ENCODE data around the gene TPCN2.
"Not testable (repeated sequence)": the region's sequence is repeated elsewhere in the genome, so short reads cannot be mapped to it uniquely, and the experiment has no call there.

Gene TPCN2

DNA sequence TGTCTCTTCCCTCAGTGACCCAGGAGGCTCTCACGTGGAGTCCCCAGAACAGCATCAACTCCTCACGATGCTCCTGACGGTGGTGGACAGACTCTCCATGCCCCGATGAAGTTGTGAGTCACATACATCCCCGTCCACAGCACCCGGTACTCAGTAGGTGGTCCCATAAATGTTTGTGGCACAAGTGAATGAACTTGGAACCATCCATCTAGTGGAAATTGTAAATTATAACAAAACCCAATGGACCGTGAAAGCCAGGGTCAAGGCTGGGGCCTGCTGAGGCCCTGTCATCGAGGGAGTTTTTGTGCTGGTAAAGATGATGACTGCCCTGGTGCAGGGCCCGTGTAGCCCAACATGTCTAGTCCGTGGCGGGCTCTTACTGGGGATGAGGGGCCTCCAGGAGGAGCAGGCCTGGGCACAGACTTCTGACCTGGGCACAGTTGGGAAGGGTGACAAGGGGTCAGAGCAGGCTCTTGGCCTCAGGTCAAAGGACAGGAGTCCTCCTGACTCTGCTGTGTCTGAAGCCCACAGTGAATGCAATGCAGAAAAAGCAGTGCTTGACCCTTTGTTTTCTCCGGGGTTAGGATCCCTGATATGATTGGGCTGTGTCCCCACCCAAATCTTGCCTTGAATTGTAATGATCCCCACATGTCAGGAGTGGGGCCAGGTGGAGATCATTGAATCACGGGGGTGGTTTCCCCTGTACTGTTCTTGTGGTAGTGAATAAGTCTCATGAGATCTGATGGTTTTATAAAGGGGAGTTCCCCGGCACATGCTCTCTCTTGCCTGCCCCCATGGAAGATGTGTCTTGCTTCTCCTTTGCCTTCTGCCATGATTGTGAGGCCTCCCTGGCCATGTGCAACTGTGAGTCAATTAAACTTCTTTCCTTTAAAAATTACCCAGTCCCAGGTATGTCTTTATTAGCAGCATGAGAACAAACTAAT lies 87.0 kb downstream of the TPCN2 start:
- no peaks in the 10 kb centered on the region for H3K9me3 Mint-ChIP-seq
- no peak overlapping the region for H3K27ac Mint-ChIP-seq
- H3K36me3 Mint-ChIP-seq: no peaks in the 10 kb centered on the region
- peaks cover 20% of the 10 kb centered on the region for H3K4me1 Mint-ChIP-seq
- H3K4me3 Mint-ChIP-seq: no peak overlapping the region
- H3K27me3 Mint-ChIP-seq: no peaks in the 10 kb centered on the region

DNA sequence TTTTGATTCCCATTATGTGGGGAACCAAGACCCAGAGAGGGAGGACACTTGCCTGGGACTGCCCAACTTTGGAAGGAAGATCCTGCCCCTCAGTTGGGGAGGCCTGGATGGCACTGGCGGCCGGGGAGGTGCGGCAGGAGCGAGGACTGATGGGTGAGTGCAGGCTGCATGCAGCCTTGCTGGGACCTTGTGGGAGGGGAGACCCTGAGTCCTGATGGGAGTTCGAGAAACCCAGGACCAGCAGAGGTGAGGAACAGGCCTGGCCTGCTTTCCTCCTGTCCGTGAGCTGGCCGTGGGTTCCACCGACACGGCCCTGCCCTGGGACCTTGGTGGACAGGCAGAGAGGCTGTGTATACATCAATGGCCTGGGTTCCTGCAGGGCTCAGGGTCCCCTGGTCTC lies 87.7 kb downstream of the TPCN2 start:
- no peak overlapping the region for H3K27ac Mint-ChIP-seq
- no peak overlapping the region for H3K4me3 Mint-ChIP-seq
- peaks cover 14% of the 10 kb centered on the region for H3K4me1 Mint-ChIP-seq
- H3K36me3 Mint-ChIP-seq: no peaks in the 10 kb centered on the region
- H3K9me3 Mint-ChIP-seq: no peaks in the 10 kb centered on the region
- H3K27me3 Mint-ChIP-seq: no peaks in the 10 kb centered on the region

DNA sequence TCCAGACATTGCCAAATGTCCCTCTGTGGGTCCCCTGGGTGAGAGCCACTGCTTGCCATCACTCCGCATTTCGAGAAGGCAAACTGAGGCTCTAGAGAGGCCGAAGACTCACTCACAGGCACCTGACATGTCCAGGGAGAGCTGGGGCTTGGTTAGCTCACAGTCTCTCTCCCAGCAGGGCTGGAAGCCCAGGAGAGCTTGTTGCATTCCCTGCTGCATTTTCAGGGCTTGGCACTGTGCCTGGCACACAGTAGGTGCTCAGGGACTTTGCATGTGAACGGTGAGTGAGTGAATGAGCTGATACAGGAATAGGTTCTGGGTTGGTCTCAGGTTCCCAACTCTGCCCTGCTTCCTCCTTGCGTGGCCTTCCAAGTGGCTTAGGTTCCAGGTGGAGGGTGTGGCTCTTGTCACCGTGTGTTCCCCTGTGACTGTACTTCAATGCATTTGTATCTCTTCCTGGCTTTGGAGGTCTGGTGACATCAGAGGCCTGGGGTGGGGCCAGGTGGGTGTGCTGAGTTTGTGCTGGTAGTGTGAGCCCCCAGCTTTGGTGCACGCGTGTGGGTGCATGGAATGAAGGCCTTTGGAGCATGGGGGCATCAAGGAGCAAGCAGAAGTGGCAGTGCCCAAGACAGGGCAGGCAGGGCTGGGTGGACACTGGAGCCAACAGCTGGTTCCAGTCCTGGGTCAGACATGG lies 88.6 kb downstream of the TPCN2 start:
- no peaks in the 10 kb centered on the region for H3K9me3 Mint-ChIP-seq
- H3K27me3 Mint-ChIP-seq: no peaks in the 10 kb centered on the region
- H3K4me1 Mint-ChIP-seq: peaks cover 14% of the 10 kb centered on the region
- no peak overlapping the region for H3K4me3 Mint-ChIP-seq
- no peak overlapping the region for H3K27ac Mint-ChIP-seq
- no peaks in the 10 kb centered on the region for H3K36me3 Mint-ChIP-seq

DNA sequence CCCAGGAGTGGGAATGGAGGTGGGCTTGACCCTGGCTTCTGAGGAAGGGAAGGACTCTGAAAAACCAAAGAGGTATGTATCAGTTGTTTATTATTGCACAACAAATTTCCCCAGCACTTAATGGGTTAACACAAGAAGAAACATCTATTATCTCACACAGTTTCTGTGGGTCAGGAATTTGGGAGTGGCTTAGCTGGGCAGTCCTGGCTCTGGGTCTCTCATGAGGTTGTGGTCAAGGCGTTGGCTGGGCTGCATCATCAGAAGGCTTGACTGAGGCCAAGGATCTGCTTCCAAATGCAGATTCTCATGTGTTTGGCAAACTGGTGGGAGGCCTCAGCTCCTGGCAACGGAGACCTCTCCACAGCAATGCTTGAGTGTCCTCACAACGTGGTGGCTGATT lies 89.5 kb downstream of the TPCN2 start:
- H3K4me3 Mint-ChIP-seq: no peak overlapping the region
- H3K4me1 Mint-ChIP-seq: peaks cover 14% of the 10 kb centered on the region
- H3K9me3 Mint-ChIP-seq: no peaks in the 10 kb centered on the region
- H3K27me3 Mint-ChIP-seq: no peaks in the 10 kb centered on the region
- H3K36me3 Mint-ChIP-seq: no peaks in the 10 kb centered on the region
- H3K27ac Mint-ChIP-seq: no peak overlapping the region

DNA sequence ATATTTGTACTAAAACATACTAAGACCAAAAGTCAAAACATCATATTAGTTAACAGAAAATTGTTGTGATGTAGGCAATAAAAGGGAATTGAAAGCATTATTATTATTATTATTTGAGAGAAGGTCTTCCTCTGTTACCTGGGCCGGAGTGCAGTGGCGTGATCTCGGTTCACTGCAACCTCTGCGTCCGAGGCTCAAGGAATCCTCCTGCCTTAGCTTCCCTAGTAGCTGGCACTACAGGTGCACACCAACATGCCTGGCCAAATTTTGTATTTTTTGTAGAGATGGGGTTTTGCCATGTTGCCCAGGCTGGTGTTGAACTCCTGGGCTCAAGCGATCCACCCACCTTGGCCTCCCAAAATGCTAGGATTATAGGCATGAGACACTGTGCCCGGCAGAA lies 91.4 kb downstream of the TPCN2 start:
- not testable (repeated sequence) for H3K9me3 Mint-ChIP-seq, H3K36me3 Mint-ChIP-seq, H3K27me3 Mint-ChIP-seq, H3K4me3 Mint-ChIP-seq, H3K27ac Mint-ChIP-seq
- peaks cover 10% of the 10 kb centered on the region for H3K4me1 Mint-ChIP-seq

DNA sequence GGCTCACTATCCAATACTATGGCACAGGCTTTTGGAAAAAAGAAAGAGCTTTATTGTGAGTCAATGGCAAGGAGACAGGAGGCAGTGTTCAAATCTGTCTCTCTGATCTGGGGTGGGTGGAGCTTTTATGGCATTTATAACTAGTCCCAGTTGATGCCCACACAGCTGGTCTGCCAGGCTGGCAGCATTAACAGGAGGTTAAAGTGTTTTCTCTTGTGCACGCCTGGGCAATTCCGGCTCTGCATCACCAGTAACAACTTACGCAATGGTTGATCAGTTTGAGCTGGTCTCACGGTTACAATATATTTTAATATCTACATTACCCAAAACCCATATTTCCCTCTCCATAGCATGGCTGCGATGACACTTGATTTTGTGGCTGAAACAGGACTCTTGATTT lies 91.9 kb downstream of the TPCN2 start:
- Mint-ChIP-seq H3K4me3 (no peak overlapping the region), H3K9me3 (peaks cover 2% of the 10 kb centered on the region), H3K27ac (no peak overlapping the region), H3K36me3 (peaks cover 2% of the 10 kb centered on the region), H3K27me3 (no peaks in the 10 kb centered on the region), H3K4me1 (peaks cover 10% of the 10 kb centered on the region)

DNA sequence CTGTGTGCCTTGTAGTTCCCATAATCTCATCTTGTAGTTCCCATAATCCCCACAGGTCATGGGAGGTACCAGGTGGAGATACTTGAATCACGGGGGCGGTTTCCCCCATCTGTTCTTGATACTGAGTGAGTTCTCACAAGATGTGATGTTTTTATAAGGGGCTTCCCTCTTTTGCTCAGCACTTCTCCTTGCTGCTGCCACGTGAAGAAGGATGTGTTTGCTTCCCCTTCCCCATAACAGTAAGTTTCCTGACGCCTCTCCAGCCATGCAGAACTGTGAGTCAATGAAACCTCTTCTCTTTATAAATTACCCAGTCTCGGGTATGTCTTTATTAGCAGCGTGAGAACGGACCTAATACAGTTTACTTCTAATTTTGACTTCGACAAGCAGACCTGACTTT lies 93.0 kb downstream of the TPCN2 start:
- Mint-ChIP-seq H3K36me3 (peaks cover 9% of the 10 kb centered on the region), H3K27me3 (no peaks in the 10 kb centered on the region), H3K27ac (no peak overlapping the region), H3K9me3 (peaks cover 11% of the 10 kb centered on the region), H3K4me3 (no peak overlapping the region), H3K4me1 (peaks cover 4% of the 10 kb centered on the region)

DNA sequence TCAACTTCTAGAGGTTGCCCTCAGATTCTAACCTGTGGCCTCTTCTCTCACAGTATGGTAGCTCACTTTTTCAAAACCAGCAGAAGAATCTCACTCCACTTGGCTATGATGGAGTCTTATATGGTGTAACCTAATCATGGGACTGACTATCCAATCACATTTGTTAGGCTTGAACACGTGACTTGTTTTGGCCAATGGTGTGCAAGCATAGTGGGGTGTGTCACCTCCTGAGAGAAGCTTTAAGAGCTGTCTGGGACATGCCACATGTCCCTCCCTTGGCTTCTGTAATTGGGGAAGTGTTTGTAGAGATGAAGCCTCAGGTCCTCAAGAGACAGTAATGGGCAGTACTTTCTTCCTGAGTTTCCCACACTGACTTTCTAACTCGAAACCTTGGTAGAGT lies 94.2 kb downstream of the TPCN2 start:
- Mint-ChIP-seq H3K36me3 (peaks cover 10% of the 10 kb centered on the region), H3K27me3 (no peaks in the 10 kb centered on the region), H3K27ac (no peak overlapping the region), H3K9me3 (peaks cover 11% of the 10 kb centered on the region), H3K4me1 (no peaks in the 10 kb centered on the region), H3K4me3 (no peak overlapping the region)

DNA sequence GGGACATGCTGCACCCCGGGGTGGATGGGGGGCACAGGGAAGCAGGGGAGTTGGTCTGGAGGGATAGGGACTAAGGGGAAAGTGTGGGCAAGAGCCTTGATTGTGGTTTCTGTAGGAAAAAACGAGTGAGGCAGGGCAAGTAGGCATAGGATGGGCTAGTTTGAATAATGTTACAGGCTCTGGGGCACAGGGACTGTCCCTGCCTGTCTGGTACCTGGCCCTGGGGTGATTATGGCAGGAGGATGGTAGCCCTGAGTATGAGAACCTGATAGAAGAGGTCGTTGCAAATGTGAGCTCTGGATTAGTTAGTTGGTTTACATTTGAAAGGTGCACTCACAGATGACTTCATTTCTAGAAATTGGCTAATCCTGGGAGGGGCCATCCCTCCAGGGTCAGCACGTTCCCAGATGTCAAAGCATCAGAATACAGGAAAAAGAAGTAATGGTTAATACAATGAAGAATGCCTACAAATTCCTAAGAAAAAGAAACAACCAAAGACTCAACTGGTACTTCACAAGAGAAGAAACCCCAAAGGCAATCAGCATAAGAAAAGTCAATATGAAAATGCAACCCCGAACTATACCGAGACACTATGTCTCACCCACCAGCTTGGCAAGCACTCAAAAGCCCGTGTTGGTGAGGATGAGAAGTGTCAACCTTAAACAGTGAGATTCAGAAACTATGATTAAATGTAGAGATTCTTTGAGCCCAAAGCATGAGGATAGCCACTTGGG lies 95.8 kb downstream of the TPCN2 start:
- Mint-ChIP-seq H3K27ac (no peak overlapping the region), H3K27me3 (no peaks in the 10 kb centered on the region), H3K4me1 (no peaks in the 10 kb centered on the region), H3K4me3 (no peak overlapping the region), H3K9me3 (peaks cover 11% of the 10 kb centered on the region), H3K36me3 (peaks cover 15% of the 10 kb centered on the region)

DNA sequence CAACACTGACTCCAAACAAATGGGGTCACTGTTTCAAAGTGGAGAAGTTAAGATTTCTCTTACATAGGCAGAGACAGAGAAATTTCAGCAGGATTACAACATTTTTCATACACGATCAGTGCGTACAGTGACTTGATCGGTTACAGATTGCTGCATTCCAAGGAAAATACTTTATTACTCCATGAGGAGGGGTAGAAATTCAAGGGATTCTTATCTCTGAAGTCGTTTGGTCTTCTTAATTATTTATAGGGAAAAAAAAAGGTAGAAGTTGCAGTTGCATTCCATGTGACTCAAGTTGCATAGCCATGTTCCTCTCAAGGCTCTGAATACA lies 96.3 kb downstream of the TPCN2 start:
- peaks cover 11% of the 10 kb centered on the region for H3K9me3 Mint-ChIP-seq
- no peak overlapping the region for H3K4me3 Mint-ChIP-seq
- peaks cover 15% of the 10 kb centered on the region for H3K36me3 Mint-ChIP-seq
- H3K27me3 Mint-ChIP-seq: no peaks in the 10 kb centered on the region
- H3K27ac Mint-ChIP-seq: no peak overlapping the region
- H3K4me1 Mint-ChIP-seq: no peaks in the 10 kb centered on the region

DNA sequence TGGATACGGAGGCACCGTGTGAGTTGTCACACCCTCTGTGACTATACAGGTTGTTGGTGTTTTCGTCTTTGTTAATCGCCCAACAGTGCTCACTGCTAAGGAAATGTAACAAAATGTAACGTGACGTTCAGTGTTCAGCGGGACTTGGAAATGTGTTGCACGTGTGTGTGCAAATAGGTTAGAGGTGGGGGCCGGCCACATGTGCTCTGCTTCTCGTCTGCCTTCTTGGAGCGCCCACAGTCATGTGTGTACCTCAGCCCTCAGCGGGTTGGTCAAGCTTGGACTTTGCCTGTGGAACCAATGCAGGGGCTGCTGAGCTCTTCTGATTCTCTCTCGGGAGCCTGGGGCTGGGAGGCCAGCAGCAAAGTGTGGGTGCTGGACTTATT lies 99.6 kb downstream of the TPCN2 start:
- Mint-ChIP-seq H3K27me3 (no peaks in the 10 kb centered on the region), H3K4me3 (no peak overlapping the region), H3K9me3 (peaks cover 11% of the 10 kb centered on the region), H3K36me3 (peaks cover 15% of the 10 kb centered on the region), H3K4me1 (no peaks in the 10 kb centered on the region), H3K27ac (no peak overlapping the region)

DNA sequence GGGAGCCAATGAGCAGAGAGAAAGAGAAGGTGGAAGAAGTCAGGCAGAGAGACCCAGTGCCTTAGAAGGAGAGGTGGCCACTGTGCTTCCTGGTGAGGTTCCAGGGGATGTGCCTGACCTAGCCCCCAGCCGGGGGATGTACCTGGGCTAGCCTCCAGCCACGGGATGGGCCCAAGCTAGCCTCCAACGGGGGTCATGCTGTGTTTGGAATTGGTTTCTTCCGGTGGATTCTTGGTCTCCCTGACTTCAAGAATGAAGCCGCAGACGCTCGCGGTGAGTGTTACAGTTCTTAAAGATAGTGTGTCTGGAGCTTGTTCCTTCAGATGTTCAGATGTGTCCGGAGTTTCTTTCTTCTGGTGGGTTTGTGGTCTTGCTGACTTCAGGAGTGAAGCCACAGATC lies 100.1 kb downstream of the TPCN2 start:
- Mint-ChIP-seq H3K4me3 (no peak overlapping the region), H3K27me3 (no peaks in the 10 kb centered on the region), H3K9me3 (peaks cover 11% of the 10 kb centered on the region), H3K4me1 (no peaks in the 10 kb centered on the region), H3K27ac (no peak overlapping the region), H3K36me3 (peaks cover 15% of the 10 kb centered on the region)

DNA sequence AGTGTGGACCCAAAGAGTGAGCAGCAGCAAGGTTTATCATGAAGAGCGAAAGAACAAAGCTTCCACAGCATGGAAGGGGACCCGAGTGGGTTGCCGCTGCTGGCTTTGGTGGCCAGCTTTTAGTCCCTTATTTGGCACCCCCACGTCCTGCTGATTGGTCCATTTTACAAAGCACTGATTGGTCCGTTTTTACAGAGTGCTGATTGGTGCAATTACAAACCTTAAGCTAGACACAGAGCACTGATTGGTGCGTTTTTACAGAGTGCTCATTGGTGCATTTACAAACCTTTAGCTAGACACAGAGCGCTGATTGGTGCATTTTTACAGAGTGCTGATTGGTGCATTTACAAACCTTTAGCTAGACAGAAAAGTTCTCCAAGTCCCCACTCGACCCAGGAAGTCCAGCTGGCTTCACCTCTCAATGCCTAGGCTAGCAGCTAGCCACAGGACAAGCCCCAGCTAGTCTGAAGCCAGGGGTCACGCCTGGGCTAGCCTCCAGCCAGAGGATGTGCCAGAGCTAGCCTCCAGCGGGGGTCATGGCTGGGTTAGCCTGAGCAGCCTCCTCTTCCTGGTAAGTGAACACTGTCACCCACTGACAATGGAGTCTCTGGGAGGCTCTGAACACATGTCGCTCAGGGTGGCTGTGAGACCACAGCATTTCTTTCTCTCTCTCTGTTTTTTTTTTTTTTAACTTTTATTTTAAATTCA lies 100.8 kb downstream of the TPCN2 start:
- H3K4me1 Mint-ChIP-seq, H3K4me3 Mint-ChIP-seq, H3K27ac Mint-ChIP-seq, H3K27me3 Mint-ChIP-seq: not testable (repeated sequence)
- H3K9me3 Mint-ChIP-seq: peaks cover 11% of the 10 kb centered on the region
- peaks cover 15% of the 10 kb centered on the region for H3K36me3 Mint-ChIP-seq

DNA sequence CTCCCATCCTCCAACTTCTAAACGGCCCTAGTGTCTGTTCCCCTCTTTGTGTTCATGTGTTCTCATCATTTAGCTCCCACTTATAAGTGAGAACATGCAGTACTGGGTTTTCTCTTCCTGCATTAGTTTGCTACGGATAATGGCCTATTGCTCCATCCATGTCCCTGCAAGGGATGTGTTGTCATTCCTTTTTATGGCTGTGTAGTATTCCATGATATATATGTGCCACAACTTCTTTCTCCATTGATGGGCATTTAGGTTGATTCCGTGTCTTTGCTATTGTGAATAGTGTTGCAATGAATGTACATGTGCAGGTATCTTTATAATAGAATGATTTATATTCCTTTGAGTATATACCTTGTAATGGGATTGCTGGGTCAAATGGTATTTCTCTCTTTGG lies 101.4 kb downstream of the TPCN2 start:
- no peaks in the 10 kb centered on the region for H3K4me1 Mint-ChIP-seq
- no peaks in the 10 kb centered on the region for H3K27me3 Mint-ChIP-seq
- H3K4me3 Mint-ChIP-seq: no peak overlapping the region
- H3K9me3 Mint-ChIP-seq: peaks cover 11% of the 10 kb centered on the region
- H3K27ac Mint-ChIP-seq: no peak overlapping the region
- peaks cover 15% of the 10 kb centered on the region for H3K36me3 Mint-ChIP-seq

DNA sequence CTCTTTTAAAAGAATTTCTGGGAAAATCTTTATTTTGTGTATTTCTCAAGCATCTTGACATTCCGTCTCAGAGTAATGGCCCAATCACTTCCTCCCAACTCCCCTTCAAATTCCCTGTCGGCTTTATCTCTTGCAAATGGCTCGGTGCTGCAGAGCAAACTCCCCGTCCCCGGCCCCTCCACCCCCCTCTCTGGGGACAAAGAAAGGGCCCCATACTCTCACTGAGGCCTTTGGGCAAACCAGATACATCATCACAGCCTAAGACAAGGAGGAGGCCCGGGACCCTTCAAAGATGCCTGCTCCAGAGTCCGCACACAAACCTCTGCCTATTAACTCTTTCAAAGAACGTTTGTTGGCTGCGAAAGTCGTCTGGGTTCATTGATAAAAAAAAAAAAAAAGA lies 103.1 kb downstream of the TPCN2 start:
- Mint-ChIP-seq H3K4me3 (no peak overlapping the region), H3K27me3 (no peaks in the 10 kb centered on the region), H3K36me3 (peaks cover 6% of the 10 kb centered on the region), H3K27ac (no peak overlapping the region), H3K9me3 (no peaks in the 10 kb centered on the region), H3K4me1 (no peaks in the 10 kb centered on the region)

Data from activated naive CD4-positive, alpha-beta T cell treated with anti-CD3 and anti-CD28 coated beads, Interleukin-2, amount 50 U/mL, for 24 hours (primary cell).